Hindlimb muscle (tissue), 1 donor: ENCODE data around the gene ADGRA3. TPM values are rescaled to one million over a fixed set of nuclear protein-coding genes. Genes with fewer than 3 reads are reported as not detected.

Experiments used
- DNase-seq: peaks from one replicate; pipeline ENCODE4 v3.0.0-alpha.2; 2013
- polyA plus RNA-seq: library from polyadenylated mRNA; unstranded; fragments of 120-200 nt; gene quantifications from one replicate; pipeline ENCODE4 v1.2.1, GENCODE V29; 2013; ENCODE audit not compliant: insufficient read length

The ADGRA3 gene
- polyA plus RNA-seq, 1 donor: 54.5 TPM

DNA sequence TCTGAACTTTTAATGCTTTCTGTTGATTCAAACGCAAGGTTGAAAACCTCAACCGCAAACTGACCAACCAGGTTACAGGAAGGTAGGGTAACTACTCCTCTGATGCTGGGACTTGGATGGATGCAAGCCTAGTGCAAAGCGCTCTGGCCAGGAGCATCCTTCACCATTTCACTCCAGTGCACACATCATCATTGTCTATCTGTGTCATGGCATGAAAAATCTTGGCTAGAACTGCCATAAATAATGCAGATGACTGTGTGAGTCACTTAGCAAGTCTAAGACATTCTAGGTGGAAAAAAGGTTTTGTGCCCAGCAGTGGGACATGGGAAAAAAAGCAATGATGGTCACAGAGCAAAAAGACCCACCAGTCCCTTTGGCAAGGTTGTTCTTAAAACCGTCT lies 10.9 kb downstream of the ADGRA3 start:
- no peak for DNase-seq

DNA sequence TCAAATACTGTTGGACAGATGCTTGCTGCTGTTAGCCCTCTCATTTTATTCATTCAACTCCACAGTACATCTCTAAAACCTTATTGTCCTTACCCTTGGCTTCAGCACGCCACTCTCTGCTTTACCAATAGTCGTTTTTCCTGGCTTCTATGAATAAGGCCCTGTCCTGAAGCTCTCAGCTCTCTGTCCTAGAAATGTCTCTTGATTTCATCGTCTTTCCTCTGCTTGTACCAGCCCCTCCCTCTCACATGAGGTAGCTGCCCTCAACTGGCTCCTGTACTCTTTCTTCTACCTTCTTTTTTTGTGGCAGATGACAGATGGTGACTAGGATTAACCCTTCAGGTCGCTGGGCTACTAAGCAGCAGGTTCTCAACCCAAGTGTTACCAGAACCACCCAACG lies 11.4 kb downstream of the ADGRA3 start:
- DNase-seq: no peak

DNA sequence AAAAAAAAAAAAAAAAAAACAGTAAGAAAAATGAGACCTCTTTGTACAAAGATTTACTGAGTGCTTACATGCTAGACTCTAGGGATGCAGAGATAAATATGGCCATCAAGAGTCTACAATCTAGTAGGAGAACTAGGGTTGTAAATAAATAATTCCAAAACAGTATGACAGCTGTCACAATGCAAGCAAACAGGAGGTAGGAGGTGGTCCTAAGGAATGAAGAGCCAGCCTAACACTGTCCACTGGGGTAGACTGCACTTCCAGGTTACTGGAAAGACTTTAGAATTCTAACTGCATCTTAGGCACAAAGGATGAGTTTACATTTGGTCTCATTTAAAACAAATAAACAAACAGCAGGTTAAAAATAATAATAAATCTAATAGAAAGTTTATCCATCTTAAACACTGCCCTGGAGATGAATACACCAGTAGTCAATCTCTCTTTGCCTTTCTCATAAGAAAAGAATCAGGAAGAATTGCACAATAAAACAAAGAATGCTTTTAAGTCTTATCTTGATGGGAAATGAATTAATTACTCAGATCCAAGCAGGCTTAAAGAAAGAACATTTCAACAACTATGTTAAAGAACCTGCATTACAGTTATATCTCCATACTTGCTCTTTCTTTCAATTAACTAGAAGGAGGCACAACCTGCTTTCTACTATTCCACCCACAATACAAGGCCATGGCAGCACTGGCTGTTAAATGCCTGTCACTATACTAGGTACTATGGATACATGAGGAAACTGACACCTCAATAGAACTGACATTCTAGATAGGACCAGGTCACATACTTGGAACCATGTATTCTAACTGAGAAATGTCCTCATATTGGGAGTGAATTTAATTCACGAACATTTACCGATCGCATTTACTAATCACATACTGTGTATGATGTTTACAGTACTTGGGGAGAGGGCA lies 12.7 kb downstream of the ADGRA3 start:
- no peak for DNase-seq

DNA sequence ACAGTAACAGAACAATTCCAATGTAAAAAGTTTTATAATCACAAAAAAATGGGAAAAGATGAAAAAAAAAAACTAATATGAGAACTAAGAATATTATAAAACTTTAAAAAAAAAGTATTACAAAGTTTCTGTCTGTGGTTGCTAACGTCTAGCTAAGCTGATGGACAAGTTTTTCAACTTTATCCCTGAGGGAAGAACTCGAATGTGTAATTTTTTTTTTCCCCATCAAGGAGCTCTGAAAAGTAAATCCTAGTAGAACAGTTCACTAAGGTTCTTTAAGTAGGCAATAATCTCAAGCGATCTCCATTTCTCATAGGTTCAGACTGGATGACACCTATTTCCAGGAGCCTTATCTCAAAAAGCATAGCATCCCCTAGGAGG lies 14.2 kb downstream of the ADGRA3 start:
- DNase-seq: no peak

DNA sequence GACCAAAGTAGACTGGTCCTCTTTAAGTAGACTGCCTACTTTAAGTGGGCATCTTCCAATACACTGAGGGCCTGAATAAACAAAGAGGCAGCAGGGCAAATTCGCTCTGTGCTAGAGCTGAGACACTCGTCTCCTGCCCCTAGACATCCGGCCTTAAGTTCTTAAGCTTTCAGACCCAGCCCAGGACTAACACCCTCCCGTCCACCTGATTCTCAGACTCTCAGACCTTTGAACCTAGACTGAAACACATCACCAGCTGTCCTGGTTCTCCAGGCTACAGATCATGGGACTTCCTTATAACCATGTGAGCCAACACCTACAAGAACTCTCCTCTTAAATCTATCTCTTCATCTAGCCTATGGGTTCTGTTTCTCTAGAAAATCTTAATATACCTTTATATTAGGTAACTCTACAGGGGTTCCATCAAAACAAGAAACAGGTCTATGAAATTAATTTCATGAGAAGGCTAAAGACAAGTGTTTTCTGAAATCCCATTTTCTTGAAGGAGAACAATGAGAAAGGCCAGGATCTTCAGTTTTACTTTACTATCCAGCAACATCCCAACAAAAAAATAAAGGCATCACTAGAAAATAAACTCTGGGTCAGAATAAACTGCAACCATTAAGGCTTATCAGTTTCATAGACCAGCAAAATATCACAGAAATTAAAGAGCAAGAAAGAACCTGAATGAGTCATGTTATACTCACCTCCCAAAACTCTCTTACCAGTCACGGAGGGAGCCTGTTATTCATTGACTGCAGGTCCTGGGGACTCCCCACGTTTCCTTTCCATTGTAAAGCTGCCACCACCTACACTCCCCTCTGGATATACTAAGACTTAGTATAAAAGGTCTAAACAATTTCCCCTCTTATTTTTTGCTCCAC lies 14.8 kb downstream of the ADGRA3 start:
- no peak for DNase-seq

DNA sequence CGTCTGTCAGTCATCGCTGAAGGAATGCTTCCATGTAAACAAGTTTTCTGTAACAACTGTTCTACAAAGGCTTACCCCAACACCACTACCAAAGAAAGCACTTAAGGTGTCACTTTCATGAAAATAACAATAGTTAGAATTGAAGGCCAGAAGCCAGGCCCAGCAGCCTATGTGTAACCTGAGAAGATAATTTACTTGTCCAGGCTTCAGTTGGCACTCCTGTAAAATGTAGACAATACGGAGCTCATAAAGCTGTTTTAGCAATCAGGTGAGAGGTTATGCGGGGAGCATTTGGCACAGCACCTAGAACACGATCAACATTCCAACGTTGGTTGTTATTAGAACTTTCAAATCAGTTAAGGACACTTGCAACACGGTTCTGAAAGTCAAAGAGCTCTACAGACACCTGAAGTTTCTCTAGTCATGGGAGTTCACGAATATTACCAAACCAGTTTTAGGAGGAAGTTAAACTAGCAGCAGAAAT lies 15.7 kb downstream of the ADGRA3 start:
- DNase-seq: no peak

DNA sequence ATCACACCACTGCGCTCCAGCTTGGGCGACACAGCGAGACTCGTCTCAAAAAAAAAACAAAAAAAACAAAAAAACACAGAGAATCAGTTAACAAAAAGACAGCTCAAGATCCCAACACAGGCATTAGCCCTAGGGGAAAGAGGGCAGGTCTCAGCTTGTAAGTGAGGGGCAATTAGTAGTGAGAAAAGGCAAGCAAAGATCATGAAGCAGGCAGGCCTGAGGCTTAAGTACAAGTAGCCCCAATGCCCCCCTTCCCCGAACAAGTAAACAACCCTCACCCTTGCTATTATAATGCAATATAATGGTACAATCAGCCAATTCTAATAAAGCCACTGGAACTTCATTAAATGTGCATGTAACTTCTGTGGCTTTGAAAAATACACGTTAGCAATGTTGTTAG lies 17.0 kb downstream of the ADGRA3 start:
- no peak for DNase-seq

DNA sequence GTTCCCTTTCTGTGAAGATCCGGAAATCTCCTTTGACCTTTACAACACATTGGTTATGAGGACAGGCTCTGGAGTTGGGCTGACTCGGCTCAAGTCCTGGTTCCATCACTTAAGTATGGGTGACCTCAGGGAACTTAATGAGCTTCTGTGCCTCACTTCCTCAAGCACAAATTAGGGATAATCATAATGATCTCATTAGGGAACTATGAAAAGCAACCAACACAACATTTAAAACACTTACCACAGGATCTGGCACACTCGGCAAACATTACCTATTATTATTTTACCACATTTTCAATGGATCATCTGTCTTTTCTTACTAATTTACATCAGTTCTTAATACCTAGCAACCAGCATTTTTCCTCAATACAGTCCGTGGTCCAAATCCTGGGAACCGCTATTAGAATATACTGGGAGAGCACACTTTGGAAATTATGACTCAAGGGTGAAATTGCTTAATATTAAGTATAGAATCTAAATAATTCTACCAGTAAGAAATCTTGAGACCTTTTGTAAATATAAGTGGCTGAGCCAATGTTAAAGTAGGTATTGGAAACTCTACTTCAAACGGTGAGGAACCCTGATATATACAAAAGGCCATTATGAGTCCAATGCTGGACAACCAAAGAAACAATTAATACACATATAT lies 19.6 kb downstream of the ADGRA3 start:
- DNase-seq: no peak

DNA sequence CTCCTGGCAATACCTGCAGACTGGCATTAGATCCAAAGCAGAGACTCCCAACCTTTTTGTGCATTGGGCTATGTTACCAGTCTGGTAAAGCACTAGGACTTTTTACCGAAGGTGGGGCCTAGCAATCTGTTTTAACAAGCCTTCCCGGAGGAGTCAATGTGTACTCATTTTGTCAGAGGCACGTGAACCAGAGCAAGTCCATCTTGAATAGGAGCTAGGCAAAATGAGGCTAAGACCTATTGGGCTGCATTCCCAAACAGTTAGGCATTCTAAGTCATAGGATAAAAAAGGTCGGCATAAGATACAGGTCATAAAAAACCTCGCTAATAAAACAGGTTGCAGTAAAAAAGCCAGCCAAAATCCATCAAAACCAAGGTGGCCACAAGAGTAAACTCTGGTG lies 22.3 kb downstream of the ADGRA3 start:
- DNase-seq: no peak

DNA sequence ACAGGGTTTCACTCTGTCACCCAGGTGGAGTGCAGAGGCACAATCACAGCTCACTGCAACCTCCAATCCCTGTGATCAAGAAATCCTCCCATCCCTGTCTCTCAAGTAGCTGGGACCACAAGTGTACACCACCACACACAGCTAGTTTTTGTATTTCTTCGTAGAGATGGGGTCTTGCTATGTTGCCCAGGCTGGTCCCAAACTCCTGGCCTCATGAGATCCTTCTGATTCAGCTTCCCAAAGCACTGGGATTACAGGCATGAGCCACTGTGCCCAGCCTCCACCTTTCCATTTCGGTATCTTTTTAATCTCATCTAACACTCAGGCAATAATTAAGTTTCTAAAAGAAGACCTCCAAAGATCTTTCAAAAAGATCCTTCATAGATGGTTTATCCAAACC lies 22.9 kb downstream of the ADGRA3 start:
- no peak for DNase-seq

DNA sequence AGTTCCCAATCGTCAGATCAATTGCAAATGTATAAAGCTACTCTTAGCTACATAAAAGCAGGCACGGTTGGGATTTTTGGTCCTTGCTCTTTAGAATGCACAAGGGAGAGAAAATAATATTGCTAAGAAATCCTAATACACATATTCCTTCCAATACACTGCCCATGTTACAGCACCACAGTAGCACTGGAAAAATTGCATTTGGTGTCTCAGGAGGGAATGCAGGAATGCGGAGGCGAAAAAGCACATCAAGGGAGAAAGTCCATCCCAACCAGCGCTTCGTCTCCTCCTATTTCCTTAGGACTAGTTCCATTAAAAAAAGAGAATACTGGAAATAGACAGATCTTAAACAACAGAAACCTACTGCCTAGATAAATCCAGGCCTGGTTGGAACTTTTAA lies 23.9 kb downstream of the ADGRA3 start:
- no peak for DNase-seq

DNA sequence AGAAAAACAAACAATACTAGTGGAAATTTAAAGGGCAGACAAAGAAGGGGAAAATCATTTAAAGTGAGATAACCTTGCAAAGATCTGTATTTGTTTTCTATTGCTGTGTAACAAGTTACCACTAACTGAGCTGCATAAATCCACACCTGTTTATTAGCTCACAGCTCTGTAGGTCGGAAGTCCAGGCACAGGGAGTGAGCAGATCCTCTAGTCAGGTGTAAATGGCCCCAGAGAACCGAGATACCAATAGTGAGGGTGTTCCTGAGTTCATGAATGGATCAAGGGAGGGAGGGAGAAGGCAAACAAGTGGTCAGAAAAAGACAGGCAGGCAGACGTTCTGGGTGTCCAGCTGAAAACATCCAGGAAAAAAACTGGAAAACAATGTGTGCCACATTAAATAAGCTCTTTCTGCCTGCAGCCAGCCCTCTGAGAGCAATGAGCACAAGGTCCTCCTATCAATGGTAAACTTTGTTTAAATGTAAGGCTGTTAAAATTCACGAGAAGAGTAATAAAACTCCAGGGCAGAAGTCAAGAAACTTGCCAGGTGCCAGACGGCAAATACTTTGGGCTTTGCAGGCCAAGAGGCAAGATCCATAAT lies 25.0 kb downstream of the ADGRA3 start:
- DNase-seq: no peak

DNA sequence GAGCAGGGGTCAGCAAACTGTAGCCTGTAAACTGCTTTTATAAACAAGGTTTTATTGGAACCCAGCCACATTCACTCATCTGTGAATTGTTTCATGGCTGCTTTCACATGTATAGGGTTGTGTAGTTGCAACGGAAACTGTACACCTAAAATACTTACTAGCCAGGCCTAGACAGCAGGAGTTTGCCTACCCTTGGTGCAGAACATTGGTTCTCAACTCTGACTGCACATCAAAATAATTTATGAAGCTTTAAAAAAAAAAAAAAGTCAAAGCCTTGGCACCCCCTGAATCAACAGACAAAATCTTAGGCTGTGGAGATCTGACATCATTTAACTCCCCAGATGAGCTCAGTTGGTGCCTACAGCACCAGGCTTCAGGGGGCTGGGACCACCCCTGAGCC lies 27.8 kb downstream of the ADGRA3 start:
- DNase-seq: no peak

DNA sequence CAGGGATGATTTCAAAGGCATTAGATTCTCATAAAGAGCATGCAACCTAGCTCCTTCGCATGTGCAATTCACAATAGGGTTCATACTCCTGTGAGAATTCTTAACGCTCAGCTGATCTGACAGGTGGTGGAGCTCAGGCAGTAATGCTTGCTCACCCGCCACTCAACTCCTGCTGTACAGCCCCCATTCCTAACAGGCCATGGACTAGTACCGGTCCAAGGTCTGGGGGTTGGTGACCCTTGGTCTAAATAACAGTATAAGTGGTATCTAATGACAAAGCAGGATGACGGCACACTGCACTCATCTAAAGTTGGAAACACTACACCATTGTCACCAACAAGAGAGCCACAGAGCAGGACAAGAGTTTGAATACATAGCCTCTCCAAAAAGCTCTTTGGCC lies 28.5 kb downstream of the ADGRA3 start:
- no peak for DNase-seq

DNA sequence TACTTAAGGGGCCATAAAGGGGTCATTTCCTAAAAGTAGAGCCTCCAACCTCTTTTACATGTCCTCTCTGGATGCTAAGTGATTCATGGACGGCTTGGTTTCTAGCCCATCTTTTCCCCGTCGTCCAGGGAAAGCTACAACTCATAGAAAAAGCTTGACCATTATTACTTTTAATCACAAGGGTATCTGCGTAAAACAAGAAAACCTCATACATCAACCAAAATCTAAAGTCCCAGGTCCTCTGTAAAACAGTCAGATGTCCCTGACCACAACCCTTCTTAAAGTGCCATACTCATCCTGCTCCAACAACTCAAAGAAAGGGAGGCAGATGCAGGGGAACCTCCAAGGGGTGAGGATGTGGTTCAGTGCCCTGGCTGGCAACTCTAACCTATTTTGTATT lies 29.6 kb downstream of the ADGRA3 start:
- no peak for DNase-seq

DNA sequence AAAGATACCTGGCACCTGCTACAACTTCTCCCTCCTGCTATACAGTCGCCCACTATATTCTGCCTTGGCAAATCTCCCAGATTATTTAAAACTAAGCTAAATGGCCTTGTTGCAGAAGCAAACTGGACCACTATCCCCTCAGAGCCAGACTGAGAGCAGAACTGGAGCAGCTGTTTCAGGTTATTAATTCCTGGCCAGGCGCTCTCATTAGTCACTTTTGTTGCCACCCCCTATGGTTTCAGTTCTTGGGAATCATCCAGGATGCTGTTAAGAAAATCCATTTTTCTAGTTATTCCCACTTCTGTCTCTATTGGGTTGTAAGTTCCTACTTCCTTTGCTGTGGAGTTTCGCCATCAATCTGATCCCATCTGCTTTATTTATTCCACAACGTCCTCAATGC lies 30.1 kb downstream of the ADGRA3 start:
- no peak for DNase-seq

DNA sequence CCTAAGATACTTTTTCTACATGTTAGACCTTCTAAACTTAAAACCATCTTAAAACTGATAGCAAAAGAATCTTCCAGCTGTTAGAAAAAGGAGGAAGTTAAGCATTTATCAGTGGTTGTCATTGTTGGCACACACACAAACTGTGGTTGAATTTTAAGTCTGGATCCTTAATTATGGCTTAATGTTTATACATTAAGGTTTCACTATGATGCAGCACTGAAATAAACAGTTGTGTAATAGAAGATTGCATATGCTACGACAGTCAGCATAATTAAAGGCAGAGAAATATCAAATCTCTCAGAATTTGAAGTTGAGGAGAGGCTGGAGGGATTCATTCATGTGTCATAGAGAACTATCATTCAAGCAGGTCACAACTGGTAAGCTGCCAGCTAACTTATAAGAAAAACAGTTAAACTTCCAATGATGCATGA lies 32.3 kb downstream of the ADGRA3 start:
- DNase-seq: no peak

DNA sequence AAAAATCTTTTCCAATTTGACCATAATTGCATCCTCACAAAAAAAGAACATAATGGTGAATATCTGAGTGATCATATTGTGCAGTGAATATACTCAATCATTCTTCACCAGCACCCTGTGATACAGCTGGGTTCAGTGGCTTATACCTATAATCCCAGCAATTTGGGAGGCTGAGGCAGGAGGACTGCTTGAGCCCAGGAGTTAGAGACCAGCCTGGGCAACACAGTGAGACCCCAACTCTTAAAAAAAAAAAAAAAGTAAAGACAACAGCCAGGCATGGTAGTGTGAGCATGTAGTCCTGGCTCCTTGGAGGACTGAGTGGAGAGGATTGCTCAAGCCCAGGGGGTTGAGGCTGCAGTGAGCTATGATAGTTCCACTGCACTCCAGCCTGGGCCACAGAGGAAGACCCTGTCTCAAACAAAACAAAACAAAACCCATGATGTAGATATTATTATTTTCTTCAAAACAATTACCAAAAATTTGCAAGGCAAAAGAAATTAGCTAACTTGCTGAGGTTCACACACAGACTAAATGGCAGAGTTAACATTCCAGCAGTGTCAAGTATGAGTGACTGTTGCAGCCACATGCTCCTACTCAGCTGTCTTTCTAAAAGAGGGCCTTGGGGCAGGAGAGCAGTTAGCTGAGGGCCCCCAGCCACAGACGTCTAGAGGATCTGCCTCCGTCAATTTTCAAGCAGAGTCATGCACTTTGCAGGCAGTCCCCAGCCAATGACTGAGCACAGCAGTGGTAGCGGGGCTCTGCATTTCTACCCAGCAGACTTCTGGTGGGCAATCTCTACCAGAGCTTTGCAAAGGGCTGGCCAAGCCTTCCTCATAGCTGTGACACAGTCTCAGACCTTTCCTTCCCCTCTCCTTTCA lies 33.4 kb downstream of the ADGRA3 start:
- DNase-seq: no peak

DNA sequence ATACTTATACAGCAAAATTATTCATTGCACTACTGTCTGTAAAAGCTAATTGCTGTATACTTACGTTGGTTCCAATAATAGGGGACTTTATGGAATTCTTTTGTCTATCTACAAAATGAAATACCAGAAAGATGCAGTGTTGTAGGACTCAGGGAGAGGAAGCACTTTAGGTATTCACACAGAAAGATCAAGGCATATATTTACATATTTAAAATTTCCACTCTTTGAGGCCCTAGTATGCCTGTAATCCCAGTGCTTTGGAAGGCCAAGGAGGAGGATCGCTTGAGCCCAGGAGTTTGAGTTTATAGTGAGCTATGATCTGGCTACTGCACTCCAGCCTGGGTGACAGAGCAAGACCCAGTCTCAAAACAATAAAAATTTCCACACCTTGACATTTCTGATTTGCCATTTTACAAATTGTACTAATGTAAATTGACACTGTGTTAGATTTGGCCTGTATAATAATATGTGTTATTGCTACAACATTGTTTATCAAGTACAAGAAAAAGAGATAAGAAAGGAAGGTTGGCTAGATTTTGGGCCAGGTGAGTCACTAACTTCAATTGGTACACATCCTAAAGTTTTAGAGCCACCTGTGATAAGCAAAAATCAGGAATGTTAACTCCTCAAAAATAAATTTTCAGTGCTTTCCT lies 35.1 kb downstream of the ADGRA3 start:
- DNase-seq: no peak

DNA sequence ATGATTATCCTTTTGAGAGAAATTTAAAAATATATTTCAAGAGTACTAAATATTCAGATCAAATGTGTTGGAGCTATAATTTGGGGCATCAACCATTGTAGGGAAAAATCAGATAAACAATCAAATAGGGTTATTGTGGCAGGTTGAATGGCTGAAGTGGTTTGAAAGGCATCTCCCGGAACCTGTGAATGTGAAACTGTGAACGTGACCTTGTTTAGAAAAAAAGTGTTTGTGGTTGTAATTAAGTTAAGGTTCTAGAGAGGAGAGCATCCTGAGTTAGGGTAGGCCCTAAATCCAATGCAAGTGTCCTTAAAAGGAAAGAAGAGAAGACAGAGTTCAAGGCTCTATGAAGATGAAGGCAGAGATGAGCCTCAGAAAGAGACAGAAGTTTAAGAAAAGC lies 37.4 kb downstream of the ADGRA3 start:
- no peak for DNase-seq

DNA sequence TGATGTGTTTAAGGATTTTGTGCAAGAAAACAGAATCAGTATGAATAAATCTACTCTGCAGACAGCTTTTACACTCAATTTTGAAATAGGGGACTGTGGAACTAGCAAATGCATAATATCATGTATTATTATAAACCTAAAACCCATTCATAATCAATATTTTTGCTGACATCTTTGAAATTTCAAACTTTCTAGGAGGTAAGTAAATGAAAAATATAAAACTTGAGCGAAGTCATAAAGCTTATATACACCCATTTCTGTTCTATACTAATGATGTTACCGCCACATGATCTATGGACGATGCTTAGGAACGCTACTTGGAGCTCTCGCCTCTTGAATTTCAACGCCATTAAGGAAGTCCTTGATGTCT lies 38.1 kb downstream of the ADGRA3 start:
- no peak for DNase-seq
